ENCODE results near the gene DLGAP4.
A peak's percentile ranks its signal among the peaks of the same experiment; 100 is the strongest.

DLGAP4 gene

DNA sequence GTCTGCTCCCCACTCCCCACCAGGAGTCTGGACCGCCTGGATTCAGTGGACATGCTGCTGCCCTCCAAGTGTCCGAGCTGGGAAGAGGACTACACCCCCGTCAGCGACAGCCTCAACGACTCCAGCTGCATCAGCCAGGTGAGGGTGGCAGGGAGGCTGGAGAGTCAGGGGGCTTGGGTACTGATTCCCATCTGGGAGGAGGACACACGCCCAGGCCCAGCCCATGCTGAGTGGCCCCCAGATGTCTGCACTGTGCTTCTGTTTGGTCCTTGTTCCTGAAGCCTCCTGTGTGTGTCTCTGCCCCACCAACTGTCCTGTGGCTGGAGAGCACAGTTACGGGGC, 133.6 kb downstream of the DLGAP4 start:
- no peak overlapping the region for H3K9ac ChIP-seq
- no peak overlapping the region for H3K4me2 ChIP-seq
- no peak overlapping the region for H3K27ac ChIP-seq
- no peaks in the 10 kb centered on the region for H3K4me1 ChIP-seq
- no peaks in the 10 kb centered on the region for H4K20me1 ChIP-seq
- TF ChIP-seq Cebpa-rat (IDR thresholded peaks at IDR 0.05) = no peak
- no peaks in the 10 kb centered on the region for H3K36me3 ChIP-seq
- H3K27me3 ChIP-seq = no peaks in the 10 kb centered on the region
- H3K9me3 ChIP-seq = no peaks in the 10 kb centered on the region
- H3K4me3 ChIP-seq = no peak overlapping the region

DNA sequence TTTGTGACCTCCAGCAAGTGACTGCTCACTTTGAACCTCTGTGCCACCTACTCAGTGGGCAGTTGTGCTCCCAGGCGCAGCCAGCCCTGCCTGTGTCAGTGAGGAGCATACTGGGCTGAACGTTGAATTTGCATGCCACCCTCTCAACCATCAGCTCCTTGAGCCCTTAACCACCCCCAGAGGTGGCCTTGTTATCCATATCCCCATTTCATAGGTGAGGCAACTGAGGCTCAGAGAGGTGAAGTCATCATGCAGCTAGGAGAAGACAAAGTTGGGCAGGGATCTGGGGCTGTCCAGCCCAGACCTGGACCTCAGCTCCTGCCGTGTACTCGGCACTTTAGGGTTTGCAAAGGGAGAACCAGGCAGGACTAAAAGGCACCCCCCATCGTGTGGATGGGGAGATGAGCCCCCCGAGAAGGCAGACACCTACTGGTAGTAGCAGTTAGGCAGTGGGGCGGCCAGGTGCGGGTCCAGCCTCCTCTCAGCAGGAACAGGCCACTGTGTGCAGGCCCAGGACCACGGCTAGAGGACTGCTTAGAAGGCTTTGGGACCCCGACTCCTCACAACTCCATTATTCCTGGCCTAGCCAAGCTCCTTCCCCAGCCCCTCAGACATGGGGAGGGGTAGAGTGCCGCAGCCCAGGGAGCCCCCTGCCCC, 134.4 kb downstream of the DLGAP4 start:
- H3K36me3 ChIP-seq = no peaks in the 10 kb centered on the region
- TF ChIP-seq Cebpa-rat (IDR thresholded peaks at IDR 0.05) = no peak
- H3K27ac ChIP-seq = no peak overlapping the region
- no peaks in the 10 kb centered on the region for H4K20me1 ChIP-seq
- H3K9me3 ChIP-seq = no peaks in the 10 kb centered on the region
- H3K4me2 ChIP-seq = no peak overlapping the region
- H3K27me3 ChIP-seq = no peaks in the 10 kb centered on the region
- H3K4me1 ChIP-seq = no peaks in the 10 kb centered on the region
- no peak overlapping the region for H3K9ac ChIP-seq
- H3K4me3 ChIP-seq = no peak overlapping the region

DNA sequence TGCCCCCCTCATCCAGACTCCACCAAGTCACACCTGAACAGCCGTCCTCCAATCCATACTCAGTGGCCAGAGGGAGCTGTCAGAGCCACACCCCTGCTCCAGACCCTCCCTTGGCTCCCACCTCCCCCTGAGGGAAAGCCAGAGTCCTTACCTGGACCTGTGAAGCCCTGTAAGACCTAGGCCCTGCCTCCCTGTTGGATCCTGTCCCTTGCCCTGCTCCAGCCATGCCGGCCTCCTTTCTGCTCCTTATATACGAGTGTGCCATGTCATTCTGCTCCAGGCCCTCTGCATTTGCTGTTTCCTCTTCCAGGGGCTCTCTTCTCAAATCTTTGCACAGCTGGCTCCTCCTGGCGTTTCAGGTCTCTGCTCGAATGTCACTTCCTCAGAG, 134.9 kb downstream of the DLGAP4 start:
- H3K4me2 ChIP-seq = no peak overlapping the region

DNA sequence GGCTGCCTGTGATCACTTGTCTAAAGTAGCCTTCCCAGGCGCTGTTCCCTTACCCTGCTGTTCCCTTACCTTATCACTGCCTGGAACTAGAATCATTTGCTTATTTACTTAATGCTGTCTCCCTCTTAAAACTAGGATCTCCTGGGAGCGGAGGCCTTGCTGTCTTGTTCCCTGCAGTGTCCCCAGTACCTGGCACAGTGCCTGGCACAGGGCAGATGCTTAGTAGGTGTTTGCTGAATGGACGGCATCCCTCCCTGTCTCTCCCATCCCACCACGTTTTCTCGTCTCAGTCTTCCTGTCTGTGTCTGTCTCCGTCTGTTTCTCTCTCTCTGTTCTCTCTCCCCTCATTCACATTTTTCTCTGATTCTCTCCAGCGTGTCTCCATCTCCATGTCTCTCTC, 135.3 kb downstream of the DLGAP4 start:
- Histone ChIP-seq H3K36me3 (no peaks in the 10 kb centered on the region), H3K27me3 (no peaks in the 10 kb centered on the region), H3K9ac (no peak overlapping the region), H4K20me1 (no peaks in the 10 kb centered on the region), H3K9me3 (no peaks in the 10 kb centered on the region), H3K4me1 (no peaks in the 10 kb centered on the region), H3K4me3 (no peak overlapping the region), H3K27ac (no peak overlapping the region), H3K4me2 (no peak overlapping the region)
- TF ChIP-seq Cebpa-rat (IDR thresholded peaks at IDR 0.05) = no peak

More for the DNA sequence above, 134.9 kb downstream of the DLGAP4 start:
- Histone ChIP-seq H3K36me3 (no peaks in the 10 kb centered on the region), H3K4me1 (no peaks in the 10 kb centered on the region), H3K27me3 (no peaks in the 10 kb centered on the region), H3K9ac (no peak overlapping the region), H3K4me3 (no peak overlapping the region), H3K9me3 (no peaks in the 10 kb centered on the region), H4K20me1 (no peaks in the 10 kb centered on the region), H3K27ac (no peak overlapping the region)
- no peak for TF ChIP-seq Cebpa-rat (IDR thresholded peaks at IDR 0.05)

DNA sequence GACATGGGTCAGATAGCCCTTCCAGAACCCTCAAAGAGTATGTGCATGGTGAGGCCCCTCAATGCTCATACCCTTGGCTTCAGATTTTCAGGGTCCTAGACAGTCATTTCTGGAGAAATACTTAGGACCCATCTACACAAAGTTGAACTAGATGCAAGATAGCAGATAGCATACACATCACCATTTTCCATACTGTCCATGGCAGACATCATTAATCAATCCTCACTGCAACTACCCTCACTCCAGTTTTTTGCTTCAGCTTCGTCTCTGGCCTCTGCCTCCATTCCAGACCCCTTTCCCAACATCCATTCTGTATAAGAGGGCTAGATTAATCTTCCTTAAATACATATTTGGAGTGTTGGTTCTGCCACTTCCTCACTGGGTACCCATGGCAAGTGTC, 139.7 kb downstream of the DLGAP4 start:
- Histone ChIP-seq H3K27ac (no peak overlapping the region), H3K9ac (no peak overlapping the region), H3K36me3 (no peaks in the 10 kb centered on the region), H3K4me3 (no peak overlapping the region), H4K20me1 (no peaks in the 10 kb centered on the region), H3K9me3 (no peaks in the 10 kb centered on the region; the same call in 1 of the 2 replicates), H3K4me2 (no peak overlapping the region), H3K27me3 (no peaks in the 10 kb centered on the region), H3K4me1 (no peaks in the 10 kb centered on the region)
- TF ChIP-seq Cebpa-rat (IDR thresholded peaks at IDR 0.05) = no peak

DNA sequence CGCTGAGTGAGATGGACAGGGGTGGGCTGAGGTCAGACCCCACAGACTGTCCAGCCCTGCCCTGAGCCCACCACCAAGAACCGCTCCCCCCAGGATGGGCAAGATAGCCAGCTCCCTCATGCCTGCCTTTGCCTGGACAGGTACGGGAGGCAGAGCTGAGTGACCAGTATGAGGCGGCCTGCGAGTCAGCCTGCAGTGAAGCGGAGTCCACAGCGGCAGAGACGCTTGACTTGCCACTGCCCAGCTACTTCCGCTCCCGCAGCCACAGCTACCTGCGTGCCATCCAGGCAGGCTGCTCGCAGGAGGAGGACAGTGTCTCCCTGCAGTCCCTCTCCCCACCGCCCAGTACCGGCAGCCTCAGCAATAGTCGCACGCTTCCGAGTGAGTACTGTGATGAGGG, 140.4 kb downstream of the DLGAP4 start:
- no peak overlapping the region for H3K27ac ChIP-seq
- no peaks in the 10 kb centered on the region for H3K4me1 ChIP-seq
- H3K9ac ChIP-seq = no peak overlapping the region
- no peaks in the 10 kb centered on the region for H4K20me1 ChIP-seq
- no peaks in the 10 kb centered on the region; the same call in 1 of the 2 replicates for H3K9me3 ChIP-seq
- H3K27me3 ChIP-seq = no peaks in the 10 kb centered on the region
- no peak overlapping the region for H3K4me2 ChIP-seq
- no peak for TF ChIP-seq Cebpa-rat (IDR thresholded peaks at IDR 0.05)
- no peak overlapping the region for H3K4me3 ChIP-seq
- H3K36me3 ChIP-seq = no peaks in the 10 kb centered on the region

DNA sequence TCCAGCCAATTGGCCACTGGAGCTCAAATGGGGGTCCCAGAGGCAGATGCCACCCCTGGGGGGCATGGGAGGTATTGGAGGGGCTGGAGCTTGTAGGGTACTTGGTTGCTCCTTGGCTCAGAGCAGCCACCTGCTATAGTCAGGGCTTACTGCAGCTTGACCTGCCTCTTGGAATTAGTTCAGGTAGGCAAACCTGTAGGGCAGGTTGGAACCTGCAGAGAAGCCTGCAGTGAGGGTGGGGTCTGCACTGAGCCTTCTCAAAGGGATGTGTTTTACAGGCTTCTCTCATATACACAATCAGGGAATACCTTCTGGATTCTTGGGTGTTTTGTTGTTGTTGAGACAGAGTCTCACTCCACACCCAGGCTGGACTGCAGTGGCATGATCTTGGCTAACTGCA, 141.0 kb downstream of the DLGAP4 start:
- no peaks in the 10 kb centered on the region for H3K27me3 ChIP-seq
- H3K4me3 ChIP-seq = no peak overlapping the region
- H3K9me3 ChIP-seq = no peaks in the 10 kb centered on the region; the same call in 1 of the 2 replicates
- H3K9ac ChIP-seq = no peak overlapping the region
- no peak overlapping the region for H3K27ac ChIP-seq
- no peaks in the 10 kb centered on the region for H3K36me3 ChIP-seq
- TF ChIP-seq Cebpa-rat (IDR thresholded peaks at IDR 0.05) = no peak
- H3K4me2 ChIP-seq = no peak overlapping the region
- no peaks in the 10 kb centered on the region for H4K20me1 ChIP-seq
- no peaks in the 10 kb centered on the region for H3K4me1 ChIP-seq

DNA sequence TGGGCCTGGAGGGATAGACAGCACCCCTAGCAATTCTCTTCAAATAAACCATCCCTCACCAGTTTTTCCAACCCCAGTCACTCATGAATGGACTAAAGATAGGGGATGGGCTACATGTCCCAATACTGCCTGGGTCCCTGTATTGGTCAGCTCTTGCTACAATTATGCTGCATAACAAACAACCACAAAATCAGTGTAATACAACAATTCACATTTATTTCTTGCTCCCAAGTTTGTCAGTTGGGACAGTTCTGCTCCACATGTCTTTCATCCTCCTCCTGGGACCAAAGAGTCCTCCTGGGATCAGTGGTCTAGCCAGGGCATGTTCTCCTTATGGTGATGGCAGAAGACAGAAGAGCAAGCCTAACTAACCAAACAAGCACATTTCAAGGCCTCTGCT, 143.5 kb downstream of the DLGAP4 start:
- H3K27me3 ChIP-seq = no peaks in the 10 kb centered on the region
- H3K4me3 ChIP-seq = no peak overlapping the region
- no peak overlapping the region for H3K4me2 ChIP-seq
- no peaks in the 10 kb centered on the region for H4K20me1 ChIP-seq
- H3K4me1 ChIP-seq = peaks cover 2% of the 10 kb centered on the region; the same call in 1 of the 2 replicates
- no peak overlapping the region for H3K9ac ChIP-seq
- H3K27ac ChIP-seq = no peak overlapping the region
- no peak for TF ChIP-seq Cebpa-rat (IDR thresholded peaks at IDR 0.05)
- H3K36me3 ChIP-seq = no peaks in the 10 kb centered on the region
- H3K9me3 ChIP-seq = no peaks in the 10 kb centered on the region; the same call in 1 of the 2 replicates

DNA sequence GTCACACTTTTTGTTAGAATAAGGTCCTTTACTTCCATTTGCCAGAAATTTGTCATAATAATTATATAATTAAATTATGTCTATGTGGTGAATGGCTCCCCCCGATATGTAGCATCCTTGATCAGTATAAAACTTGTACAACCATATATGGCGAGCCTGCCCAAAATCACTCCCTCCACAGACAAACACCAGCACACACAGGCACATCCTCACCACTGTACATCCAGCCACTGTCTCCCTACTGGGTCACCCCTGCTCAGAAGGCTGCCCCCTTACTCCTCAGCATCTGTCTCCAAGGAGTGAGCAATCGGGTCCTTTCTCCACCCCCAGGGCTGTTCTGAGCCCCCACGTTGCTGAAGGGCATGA, 148.2 kb downstream of the DLGAP4 start:
- Histone ChIP-seq H4K20me1 (no peaks in the 10 kb centered on the region), H3K36me3 (no peaks in the 10 kb centered on the region), H3K4me3 (no peak overlapping the region), H3K9ac (no peak overlapping the region), H3K4me1 (peaks cover 6% of the 10 kb centered on the region; the same call in 1 of the 2 replicates), H3K9me3 (no peaks in the 10 kb centered on the region; the same call in 1 of the 2 replicates), H3K27ac (no peak overlapping the region), H3K4me2 (peak overlapping the region; percentile 28; the same call in 1 of the 2 replicates), H3K27me3 (no peaks in the 10 kb centered on the region)
- TF ChIP-seq Cebpa-rat (IDR thresholded peaks at IDR 0.05) = no peak

DNA sequence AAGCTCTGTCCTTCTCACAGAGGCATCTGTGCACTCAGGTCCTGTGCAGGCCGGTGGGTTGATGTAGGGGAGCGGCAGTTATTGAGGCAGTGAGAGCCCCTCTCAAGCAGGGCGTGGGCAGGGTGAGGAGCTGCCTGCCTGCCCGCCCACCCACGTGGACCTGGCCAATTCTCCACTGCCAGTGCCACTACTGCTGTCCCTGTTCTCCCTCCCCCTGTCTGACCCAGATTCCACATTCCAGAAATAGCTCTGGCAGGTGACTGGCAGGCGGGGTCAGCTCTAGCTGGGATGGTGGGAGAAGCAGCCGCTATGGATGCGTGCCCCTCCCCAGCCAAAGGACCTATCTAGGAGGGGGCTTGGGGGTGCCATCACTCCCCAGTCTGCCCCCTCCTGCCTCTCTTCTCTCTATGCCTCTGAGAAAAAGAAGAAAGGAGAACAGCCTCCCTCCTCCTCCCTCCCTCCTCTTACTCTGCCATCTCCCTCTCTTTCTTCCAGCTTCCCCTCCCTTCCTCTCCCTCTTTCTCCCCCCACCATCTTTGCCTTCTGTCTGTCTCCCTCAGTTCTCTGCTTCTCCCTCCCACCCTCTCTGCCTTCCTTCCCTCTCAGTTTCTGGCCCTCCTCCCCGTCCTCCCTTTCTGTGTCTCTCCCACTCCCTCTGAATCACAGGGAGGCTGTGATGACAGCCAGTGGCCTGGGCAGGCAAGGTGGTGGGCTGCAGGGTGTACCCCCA, 148.7 kb downstream of the DLGAP4 start:
- no peaks in the 10 kb centered on the region for H3K36me3 ChIP-seq
- H3K4me2 ChIP-seq = peak overlapping the region; percentile 28
- H4K20me1 ChIP-seq = no peaks in the 10 kb centered on the region
- no peak for TF ChIP-seq Cebpa-rat (IDR thresholded peaks at IDR 0.05)
- no peak overlapping the region for H3K27ac ChIP-seq
- H3K27me3 ChIP-seq = no peaks in the 10 kb centered on the region
- no peaks in the 10 kb centered on the region; the same call in 1 of the 2 replicates for H3K9me3 ChIP-seq
- H3K9ac ChIP-seq = no peak overlapping the region
- H3K4me1 ChIP-seq = peaks cover 6% of the 10 kb centered on the region; the same call in 1 of the 2 replicates
- H3K4me3 ChIP-seq = no peak overlapping the region
